Measurements from ENCODE around the gene ELMO1. TPM values are rescaled to one million over a fixed set of nuclear protein-coding genes. Genes with fewer than 3 reads are reported as not detected.

ELMO1 gene
- total and polyA plus RNA-seq, 2 of the 13 experiments (the other 11 are each of a cell fraction or from before 2014, with no cell fraction given) = 0.11 to 0.17 TPM

GRCh38 chr7:37245590-37245989 is 203.1 kb downstream of the ELMO1 start (continued):
- no peak for TF ChIP-seq ZNF407 (CRISPR knock-in tag; IDR thresholded peaks at IDR 0.05; ENCODE audit: not compliant biosample characterization)
- no peak for TF ChIP-seq MYC (CRISPR knock-in tag; IDR thresholded peaks at IDR 0.05; ENCODE audit: borderline replicate concordance)
- TF ChIP-seq FOXA3 (CRISPR knock-in tag; IDR thresholded peaks at IDR 0.05) = no peak
- no peak for TF ChIP-seq NFIC (IDR thresholded peaks at IDR 0.05; ENCODE audit: low read length)
- no peak for TF ChIP-seq DNMT3B (CRISPR knock-in tag; conservative IDR thresholded peaks at IDR 0.05)

DNA sequence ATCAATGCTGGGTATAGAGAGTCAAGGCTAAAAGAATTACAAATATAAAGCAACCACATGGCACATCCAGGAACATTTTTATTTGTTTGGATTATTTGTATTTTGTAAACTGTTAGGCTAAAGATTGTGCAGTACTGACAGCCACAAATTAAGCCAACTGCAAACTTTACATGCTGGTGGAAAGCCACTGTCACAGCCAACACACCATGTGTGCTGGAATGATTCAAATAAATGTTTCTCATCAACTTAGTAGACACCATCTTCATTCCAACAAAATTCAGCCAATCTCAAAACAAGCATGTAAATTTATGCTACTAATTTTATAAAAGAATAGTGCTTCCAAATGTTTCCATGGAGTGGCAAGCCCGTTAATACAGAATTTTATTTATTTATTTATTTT is 211.8 kb downstream of the ELMO1 start:
- in situ Hi-C loops (cut with HindIII; ENCODE audit: extremely low pct_ligation_motif_present, low pct_unique_long_range_greater_than_20kb) = loop anchor here (25.0 kb wide), 1 partner anchor 600 kb away; the partner anchor contains the start of gene NME8
- no peak for FAIRE-seq
- TF ChIP-seq ARID2 (CRISPR knock-in tag; IDR thresholded peaks at IDR 0.05; ENCODE audit: borderline replicate concordance) = no peak
- no peak for TF ChIP-seq ZNF143 (CRISPR knock-in tag; IDR thresholded peaks at IDR 0.05)
- no peak for TF ChIP-seq RFXAP (CRISPR knock-in tag; IDR thresholded peaks at IDR 0.05; ENCODE audit: borderline replicate concordance)
- TF ChIP-seq, protein P1, sequence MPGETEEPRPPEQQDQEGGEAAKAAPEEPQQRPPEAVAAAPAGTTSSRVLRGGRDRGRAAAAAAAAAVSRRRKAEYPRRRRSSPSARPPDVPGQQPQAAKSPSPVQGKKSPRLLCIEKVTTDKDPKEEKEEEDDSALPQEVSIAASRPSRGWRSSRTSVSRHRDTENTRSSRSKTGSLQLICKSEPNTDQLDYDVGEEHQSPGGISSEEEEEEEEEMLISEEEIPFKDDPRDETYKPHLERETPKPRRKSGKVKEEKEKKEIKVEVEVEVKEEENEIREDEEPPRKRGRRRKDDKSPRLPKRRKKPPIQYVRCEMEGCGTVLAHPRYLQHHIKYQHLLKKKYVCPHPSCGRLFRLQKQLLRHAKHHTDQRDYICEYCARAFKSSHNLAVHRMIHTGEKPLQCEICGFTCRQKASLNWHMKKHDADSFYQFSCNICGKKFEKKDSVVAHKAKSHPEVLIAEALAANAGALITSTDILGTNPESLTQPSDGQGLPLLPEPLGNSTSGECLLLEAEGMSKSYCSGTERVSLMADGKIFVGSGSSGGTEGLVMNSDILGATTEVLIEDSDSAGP (CRISPR knock-in tag; IDR thresholded peaks at IDR 0.05; ENCODE audit: borderline replicate concordance) = no peak
- no peak for TF ChIP-seq ZNF589 (CRISPR knock-in tag; conservative IDR thresholded peaks at IDR 0.05)
- no peak for TF ChIP-seq GFI1 (CRISPR knock-in tag; IDR thresholded peaks at IDR 0.05; ENCODE audit: borderline replicate concordance)
- no peak for TF ChIP-seq FLYWCH1 (CRISPR knock-in tag; IDR thresholded peaks at IDR 0.05)
- no peak for TF ChIP-seq E2F1 (CRISPR knock-in tag; IDR thresholded peaks at IDR 0.05)

More for the DNA sequence above, 211.8 kb downstream of the ELMO1 start:
- ChIA-PET CTCF (ENCODE audit: low intra/inter-chr PET ratio, low total read pairs) (no interaction called here), POLR2A (no interaction called here)
- H3K4me3 ChIP-seq (replicated peaks in 1 of 3; ENCODE audit: insufficient read depth in 1 of 3, low read depth in 2 of 3, low read length in 3 of 3) = no peak overlapping the region
- 0 out of 5 replicates have a peak, but pooled peaks cover 0 to 3% of the 10 kb centered on the region in 2 experiments for H3K27me3 ChIP-seq (ENCODE audit: control insufficient read depth in 1 of 2, insufficient read depth in 2 of 2, low read length in 2 of 2)
- intact Hi-C loops (cut with micrococcal nuclease; ENCODE audit: unreplicated experiment) = loop anchor here (5.0 to 10.0 kb wide), 2 partner anchors 118 to 595 kb away; no protein-coding TSS in a partner anchor
- no peak overlapping the region for H3K27ac ChIP-seq (ENCODE audit: extremely low read length, insufficient read depth, low read length)
- H4K20me1 ChIP-seq (ENCODE audit: insufficient read depth, low read length) = no peaks in the 10 kb centered on the region; the same call in 1 of the 2 replicates
- no peaks in the 10 kb centered on the region for H3K9me3 ChIP-seq (ENCODE audit: low read length)
- no peaks in the 10 kb centered on the region for H3K36me3 ChIP-seq (replicated peaks in 1 of 2; ENCODE audit: control insufficient read depth in 1 of 2, insufficient read depth in 2 of 2, low read length in 2 of 2)
- DNase-seq (ENCODE audit: low spot score) = no peak
- ATAC-seq = no peak
- no peaks in the 10 kb centered on the region for H3K4me1 ChIP-seq (ENCODE audit: insufficient read depth, low read length)
- BruUV-seq (replicated peaks) = no TSS peak
- H2AFZ ChIP-seq (ENCODE audit: low read length) = no peak overlapping the region
- 0% methylated on average over 1 of the region's 1 CpG for WGBS (ENCODE audit: low lambda C conversion rate)
- H3K4me2 ChIP-seq (ENCODE audit: low read depth, low read length) = no peak overlapping the region
- H3K79me2 ChIP-seq (ENCODE audit: insufficient read depth, low read length) = no peaks in the 10 kb centered on the region
- H3K9ac ChIP-seq (ENCODE audit: insufficient read depth, low read depth, low read length) = no peak overlapping the region

Measured in HepG2 (cell line).